Activated T-helper 1 cell treated with anti-CD3 and anti-CD28 coated beads, Interleukin-12 subunit alpha, Interleukin-12 subunit beta, Interleukin-2, Interleukin-4 antibody, amounts not matched to agents 30 ng/mL and 10 ng/mL and 1 ng/mL, durations not matched to agents 14 hours and 24 hours and 36 hours (primary cell): Measurements from ENCODE around the gene CACNA1I. TPM values are rescaled to one million over a fixed set of nuclear protein-coding genes. Genes with fewer than 3 reads are reported as not detected.

ENCODE experiments used
- DNase-seq: peaks from one replicate; pipeline ENCODE4 v3.0.0; 2021; ENCODE audit warnings: low spot score
- H3K27ac Mint-ChIP-seq: one replicate; pipeline ENCODE4 v1.8.0; 2021; ENCODE audit warnings: mild to moderate bottlenecking, mixed read lengths
- H3K27me3 Mint-ChIP-seq: one replicate; pipeline ENCODE4 v1.8.0; 2022; ENCODE audit warnings: mild to moderate bottlenecking, moderate library complexity, mixed read lengths; ENCODE audit not compliant: insufficient read depth
- H3K36me3 Mint-ChIP-seq: one replicate; pipeline ENCODE4 v1.8.0; 2021; ENCODE audit warnings: low read depth, mixed read lengths
- H3K4me1 Mint-ChIP-seq: one replicate; pipeline ENCODE4 v1.8.0; 2021; ENCODE audit warnings: low read depth, mixed read lengths
- H3K4me3 Mint-ChIP-seq: one replicate; pipeline ENCODE4 v1.8.0; 2021; ENCODE audit warnings: mild to moderate bottlenecking, moderate library complexity, mixed read lengths
- H3K9me3 Mint-ChIP-seq: one replicate; pipeline ENCODE4 v1.8.0; 2021; ENCODE audit warnings: mixed read lengths
- intact Hi-C: fragments of 100-400 bp; cut with micrococcal nuclease; formaldehyde crosslinking; loops from one replicate; pipeline ENCODE4 v1.15.1; 2024
- total RNA-seq: library from RNA; stranded (reverse); gene quantifications from 2 replicates; pipeline ENCODE4 v1.2.3, GENCODE V29; 2022

The CACNA1I gene
- total RNA-seq, 1 donor from 2014 or later, result 0.03 TPM

DNA sequence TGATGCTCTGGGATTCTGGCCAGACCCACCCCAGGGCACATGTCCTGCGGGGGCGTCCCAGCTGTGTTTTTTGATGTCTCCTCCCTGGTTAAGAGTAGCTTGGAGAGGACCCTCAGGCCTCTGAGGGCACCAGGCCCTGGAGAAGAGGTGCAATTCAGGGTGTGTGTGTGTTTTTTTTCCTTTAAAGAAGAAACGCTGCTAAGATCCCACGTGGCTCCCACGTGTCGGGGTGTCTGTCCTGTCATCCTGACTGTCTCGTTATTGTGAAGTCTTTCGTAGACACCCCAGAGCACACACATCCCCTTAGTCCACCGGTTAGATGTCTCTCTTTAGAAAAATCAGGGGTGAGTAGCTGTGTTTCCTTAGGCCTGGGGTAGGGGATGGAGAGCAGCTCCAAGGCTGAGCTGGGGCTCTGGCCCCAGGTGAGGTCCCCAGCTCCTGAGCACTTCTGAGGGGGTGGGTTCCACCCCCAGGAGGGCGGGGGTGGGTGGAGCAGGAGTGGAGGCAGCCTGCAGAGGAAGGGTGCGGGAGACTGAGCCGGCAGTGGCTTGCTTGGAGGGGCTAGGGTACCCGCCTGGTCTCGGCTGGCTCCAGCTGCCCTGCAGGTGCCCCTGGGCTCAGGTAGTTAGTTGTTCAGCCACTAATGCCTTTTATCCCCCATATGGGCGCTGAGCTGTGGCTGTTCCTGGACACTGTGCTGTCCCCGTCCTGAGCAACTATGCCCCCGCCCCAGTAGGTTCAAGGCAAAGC is 116.4 kb downstream of the CACNA1I start:
- Mint-ChIP-seq H3K9me3 (no peaks in the 10 kb centered on the region), H3K36me3 (no peaks in the 10 kb centered on the region), H3K4me3 (no peak overlapping the region), H3K4me1 (no peaks in the 10 kb centered on the region), H3K27me3 (peaks cover 26% of the 10 kb centered on the region), H3K27ac (no peak overlapping the region)
- intact Hi-C loops, result no loop called here
- DNase-seq, result no peak

- no peak overlapping the region for H3K27ac Mint-ChIP-seq
These were observed 117.7 kb downstream of the CACNA1I start for GRCh38 chr22:39688186-39688785.

GRCh38 chr22:39689421-39689820 is 118.9 kb downstream of the CACNA1I start:
- Mint-ChIP-seq H3K36me3 (no peaks in the 10 kb centered on the region), H3K27ac (no peak overlapping the region), H3K9me3 (no peaks in the 10 kb centered on the region), H3K4me1 (no peaks in the 10 kb centered on the region), H3K27me3 (peaks cover 34% of the 10 kb centered on the region), H3K4me3 (no peak overlapping the region)
- DNase-seq, result no peak
- intact Hi-C loops, result no loop called here

More at GRCh38 chr22:39688186-39688785, 117.7 kb downstream of the CACNA1I start:
- no peak overlapping the region for H3K4me3 Mint-ChIP-seq
- intact Hi-C loops, result no loop called here
- no peak for DNase-seq
- peaks cover 34% of the 10 kb centered on the region for H3K27me3 Mint-ChIP-seq
- no peaks in the 10 kb centered on the region for H3K9me3 Mint-ChIP-seq
- no peaks in the 10 kb centered on the region for H3K36me3 Mint-ChIP-seq
- H3K4me1 Mint-ChIP-seq, result no peaks in the 10 kb centered on the region

GRCh38 chr22:39690881-39691605 is 120.5 kb downstream of the CACNA1I start:
- Mint-ChIP-seq H3K27me3 (peaks cover 30% of the 10 kb centered on the region), H3K27ac (no peak overlapping the region), H3K4me1 (no peaks in the 10 kb centered on the region), H3K36me3 (no peaks in the 10 kb centered on the region), H3K9me3 (no peaks in the 10 kb centered on the region), H3K4me3 (no peak overlapping the region)
- intact Hi-C loops, result no loop called here
- DNase-seq, result no peak

- H3K36me3 Mint-ChIP-seq, result no peaks in the 10 kb centered on the region
- intact Hi-C loops, result no loop called here
These were observed 123.5 kb downstream of the CACNA1I start for GRCh38 chr22:39693943-39694500.

GRCh38 chr22:39697790-39698430 is 127.4 kb downstream of the CACNA1I start:
- Mint-ChIP-seq H3K4me1 (no peaks in the 10 kb centered on the region), H3K36me3 (no peaks in the 10 kb centered on the region), H3K4me3 (no peak overlapping the region), H3K27me3 (peaks cover 12% of the 10 kb centered on the region), H3K27ac (no peak overlapping the region), H3K9me3 (no peaks in the 10 kb centered on the region)
- intact Hi-C loops, result no loop called here
- DNase-seq, result no peak

More at GRCh38 chr22:39693943-39694500, 123.5 kb downstream of the CACNA1I start:
- Mint-ChIP-seq H3K27me3 (peaks cover 22% of the 10 kb centered on the region), H3K4me1 (no peaks in the 10 kb centered on the region), H3K4me3 (no peak overlapping the region), H3K9me3 (no peaks in the 10 kb centered on the region), H3K27ac (no peak overlapping the region)
- DNase-seq, result no peak

GRCh38 chr22:39699631-39700360 is 129.2 kb downstream of the CACNA1I start:
- Mint-ChIP-seq H3K4me3 (no peak overlapping the region), H3K9me3 (no peaks in the 10 kb centered on the region), H3K27me3 (peaks cover 8% of the 10 kb centered on the region), H3K36me3 (no peaks in the 10 kb centered on the region), H3K4me1 (no peaks in the 10 kb centered on the region), H3K27ac (no peak overlapping the region)
- no peak for DNase-seq
- intact Hi-C loops, result no loop called here

- Mint-ChIP-seq H3K9me3 (no peaks in the 10 kb centered on the region), H3K36me3 (no peaks in the 10 kb centered on the region), H3K27me3 (peaks cover 8% of the 10 kb centered on the region), H3K4me3 (no peak overlapping the region), H3K27ac (no peak overlapping the region), H3K4me1 (no peaks in the 10 kb centered on the region)
- no peak for DNase-seq
- intact Hi-C loops, result no loop called here
These were observed 130.0 kb downstream of the CACNA1I start for GRCh38 chr22:39700565-39700964.

- Mint-ChIP-seq H3K9me3 (no peaks in the 10 kb centered on the region), H3K27me3 (peaks cover 8% of the 10 kb centered on the region), H3K4me1 (no peaks in the 10 kb centered on the region), H3K4me3 (no peak overlapping the region), H3K36me3 (no peaks in the 10 kb centered on the region), H3K27ac (no peak overlapping the region)
- intact Hi-C loops, result no loop called here
- DNase-seq, result no peak
These were observed 132.5 kb downstream of the CACNA1I start for GRCh38 chr22:39703091-39703490.

GRCh38 chr22:39703928-39704639 is 133.5 kb downstream of the CACNA1I start:
- intact Hi-C loops, result no loop called here
- Mint-ChIP-seq H3K4me1 (no peaks in the 10 kb centered on the region), H3K4me3 (no peak overlapping the region), H3K27ac (no peak overlapping the region), H3K9me3 (no peaks in the 10 kb centered on the region), H3K36me3 (no peaks in the 10 kb centered on the region), H3K27me3 (peaks cover 8% of the 10 kb centered on the region)
- no peak for DNase-seq

DNA sequence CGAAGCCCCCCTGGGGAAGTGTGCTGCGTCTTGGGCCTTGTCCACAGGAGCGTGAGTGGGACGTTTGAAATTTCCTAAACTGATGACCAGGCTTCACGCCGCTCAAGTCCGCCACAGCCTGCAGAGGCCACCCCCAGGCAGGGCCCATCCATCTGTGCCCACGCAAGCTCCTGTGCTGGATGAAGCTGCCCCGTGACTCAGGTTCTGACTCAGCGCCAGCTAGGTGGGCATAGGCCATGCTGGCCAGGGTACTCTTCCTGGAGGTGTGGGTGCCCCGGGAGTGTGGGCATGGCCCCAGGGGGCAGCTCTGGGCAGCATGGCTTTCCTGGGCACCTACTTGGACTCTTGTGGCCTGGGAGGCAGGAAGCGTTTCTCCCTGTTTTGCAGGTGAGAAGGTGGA is 134.8 kb downstream of the CACNA1I start:
- peaks cover 9% of the 10 kb centered on the region for H3K27me3 Mint-ChIP-seq
- no peak for DNase-seq
- H3K9me3 Mint-ChIP-seq, result no peaks in the 10 kb centered on the region
- intact Hi-C loops, result no loop called here
- H3K36me3 Mint-ChIP-seq, result no peaks in the 10 kb centered on the region
- H3K27ac Mint-ChIP-seq, result no peak overlapping the region
- H3K4me3 Mint-ChIP-seq, result no peak overlapping the region
- H3K4me1 Mint-ChIP-seq, result no peaks in the 10 kb centered on the region
